Naive thymus-derived CD4-positive, alpha-beta T cell (primary cell): Measurements from ENCODE around the gene PCDHGA5. TPM values are rescaled to one million over a fixed set of nuclear protein-coding genes. Genes with fewer than 3 reads are reported as not detected.
"Not testable (repeated sequence)": the region's sequence is repeated elsewhere in the genome, so short reads cannot be mapped to it uniquely, and the experiment has no call there.

ENCODE experiments used
- ATAC-seq: fragments of 150-1000 bp; cut with Tn5 transposase; 2 replicates; pipeline ENCODE4 v1.10.0; 2021; ENCODE audit warnings: mild to moderate bottlenecking, moderate library complexity
- CTCF ChIA-PET: fragments of 350-600 bp; sonication (Branson Sonifier 250); formaldehyde crosslinking; loops from one replicate; lab custom pipeline; 2021; ENCODE audit warnings: antibody characterized with exemption; lab: Charles Lee
- POLR2A ChIA-PET: fragments of 350-600 bp; sonication (Branson Sonifier 250); formaldehyde crosslinking; loops from one replicate; lab custom pipeline; 2021; ENCODE audit warnings: antibody characterized with exemption, inconsistent platforms; lab: Charles Lee
- DNase-seq, 9 donors: peaks; one replicate each; pipeline versions ENCODE4 v3.0.0 to v3.0.0-alpha.2; 2020 to 2022; ENCODE audit warnings: mixed read lengths in 1 of 9
- H3K27ac ChIP-seq: one replicate; pipeline ENCODE4 v1.7.0; 2013; ENCODE audit warnings: mild to moderate bottlenecking, low read depth, low read length, moderate library complexity
- H3K27me3 ChIP-seq, 2 donors: one replicate each; pipeline ENCODE4 v1.7.0; 2013; ENCODE audit warnings: low read length in 2 of 2, mild to moderate bottlenecking in 2 of 2, moderate library complexity in 2 of 2; ENCODE audit not compliant: control insufficient read depth in 2 of 2, insufficient read depth in 2 of 2
- H3K36me3 ChIP-seq, 3 experiments: 1 replicate in 2 of 3; 2 replicates in 1 of 3; pipeline ENCODE4 v1.7.0; 2013; ENCODE audit warnings: low read length in 3 of 3, mild to moderate bottlenecking in 3 of 3, moderate library complexity in 1 of 3; ENCODE audit not compliant: insufficient read depth in 3 of 3, control insufficient read depth in 2 of 3
- H3K4me1 ChIP-seq, 2 donors: one replicate each; pipeline ENCODE4 v1.7.0; 2013; ENCODE audit warnings: low read length in 2 of 2, mild to moderate bottlenecking in 2 of 2, moderate library complexity in 1 of 2; ENCODE audit not compliant: control insufficient read depth in 2 of 2, insufficient read depth in 2 of 2
- H3K4me3 ChIP-seq: 2 replicates; pipeline ENCODE4 v1.7.0; 2013; ENCODE audit warnings: mild to moderate bottlenecking, low read length
- H3K9me3 ChIP-seq, 3 experiments: 1 replicate in 2 of 3; 2 replicates in 1 of 3; pipeline ENCODE4 v1.7.0; 2013; ENCODE audit warnings: low read length in 3 of 3; ENCODE audit not compliant: control insufficient read depth in 2 of 3
- H3K27ac Mint-ChIP-seq, 9 donors: one replicate each; pipeline ENCODE4 v1.8.0; 2020 to 2022; ENCODE audit warnings: mixed read lengths in 9 of 9, mild to moderate bottlenecking in 8 of 9, moderate library complexity in 5 of 9, inconsistent platforms in 2 of 9
- H3K27me3 Mint-ChIP-seq, 5 donors: one replicate each; pipeline ENCODE4 v1.8.0; 2021 to 2022; ENCODE audit warnings: mixed read lengths in 5 of 5, mild to moderate bottlenecking in 1 of 5
- H3K36me3 Mint-ChIP-seq, 5 donors: one replicate each; pipeline ENCODE4 v1.8.0; 2020 to 2022; ENCODE audit warnings: mixed read lengths in 5 of 5, mild to moderate bottlenecking in 3 of 5, inconsistent platforms in 1 of 5
- H3K4me1 Mint-ChIP-seq, 7 donors: one replicate each; pipeline ENCODE4 v1.8.0; 2020 to 2022; ENCODE audit warnings: mixed read lengths in 7 of 7, mild to moderate bottlenecking in 3 of 7, inconsistent platforms in 1 of 7
- H3K4me3 Mint-ChIP-seq, 10 donors: one replicate each; pipeline ENCODE4 v1.8.0; 2020 to 2022; ENCODE audit warnings: mild to moderate bottlenecking in 10 of 10, mixed read lengths in 10 of 10, moderate library complexity in 6 of 10, inconsistent platforms in 2 of 10
- H3K9me3 Mint-ChIP-seq, 11 donors: one replicate each; pipeline ENCODE4 v1.8.0; 2020 to 2022; ENCODE audit warnings: mixed read lengths in 11 of 11, mild to moderate bottlenecking in 4 of 11, inconsistent platforms in 1 of 11, moderate library complexity in 1 of 11
- intact Hi-C, 2 donors: fragments of 100-400 bp; cut with micrococcal nuclease; formaldehyde crosslinking; loops; one replicate each; pipeline ENCODE4 v1.15.1; 2023
- polyA plus RNA-seq, 2 donors: library from polyadenylated mRNA; unstranded; fragments of 300-500 nt; fragmentation: Illumina TruSeq; gene quantifications; one replicate each; pipeline ENCODE4 v1.2.3, GENCODE V29; 2021
- total RNA-seq, 6 experiments: library from RNA in 5 of 6; stranded (reverse) in 5 of 6; gene quantifications; 1 replicate in 5 of 6; 2 replicates in 1 of 6; pipeline ENCODE4 v1.2.3 and lab custom pipeline; 2021 to 2026

PCDHGA5 gene
- total and polyA plus RNA-seq, 7 experiments from 2014 or later = 0.11 to 0.34 (median 0.24) TPM; not detected in 2

GRCh38 chr5:141415275-141415618 is 51.3 kb downstream of the PCDHGA5 start:
- POLR2A ChIA-PET, CTCF ChIA-PET, ATAC-seq, H3K27ac ChIP-seq, DNase-seq, H3K4me3 ChIP-seq, H3K27ac Mint-ChIP-seq, H3K4me1 ChIP-seq, H3K36me3 ChIP-seq: not testable (repeated sequence)
- peaks cover 68 to 80% (median 75%) of the 10 kb centered on the region in 5 donors for H3K27me3 Mint-ChIP-seq
- H3K36me3 Mint-ChIP-seq = peaks cover 2 to 38% (median 10%) of the 10 kb centered on the region in 5 donors
- H3K4me1 Mint-ChIP-seq = peaks cover 16 to 28% (median 19%) of the 10 kb centered on the region in 7 donors
- peaks cover 0 to 33% (median 15%) of the 10 kb centered on the region in 3 experiments for H3K9me3 ChIP-seq
- intact Hi-C loops = loop anchor here in 1 of 2 donors (5.0 to 10.0 kb wide), 2 partner anchors 53 to 460 kb away; partner anchors contain the start of genes PCDH1 and PCDHGA5
- peak overlapping the region in 4 of 10 donors; percentile 27 to 53 (median 39) for H3K4me3 Mint-ChIP-seq
- peaks cover 23 to 34% of the 10 kb centered on the region in 2 donors for H3K27me3 ChIP-seq
- peaks cover 11 to 77% (median 43%) of the 10 kb centered on the region in 11 donors for H3K9me3 Mint-ChIP-seq

Other genes with a start within 250 kb of the PCDHGA5 start
Only the 30 nearest of the 36 such genes appear.
- gene PCDHB9, start 177.0 kb upstream of the PCDHGA5 start, total RNA-seq = 1 to 10 TPM in 1 of 5 experiments, not detected in 4; 1.2 TPM
- gene PCDHB9, start 177.0 kb upstream of the PCDHGA5 start, polyA plus RNA-seq = not detected
- gene PCDHB10, start 171.8 kb upstream of the PCDHGA5 start, total RNA-seq = under 1 TPM in 1 of 5 experiments, not detected in 4; 0.12 TPM
- not detected for gene PCDHB10, start 171.8 kb upstream of the PCDHGA5 start, polyA plus RNA-seq
- not detected for gene PCDHB11, start 164.5 kb upstream of the PCDHGA5 start, total RNA-seq
- not detected for gene PCDHB11, start 164.5 kb upstream of the PCDHGA5 start, polyA plus RNA-seq
- gene PCDHB12, start 155.4 kb upstream of the PCDHGA5 start, total RNA-seq = not detected
- not detected for gene PCDHB12, start 155.4 kb upstream of the PCDHGA5 start, polyA plus RNA-seq
- gene PCDHB13, start 150.2 kb upstream of the PCDHGA5 start, total RNA-seq = under 1 TPM in 1 of 5 experiments, not detected in 4; 0.08 TPM
- gene PCDHB13, start 150.2 kb upstream of the PCDHGA5 start, polyA plus RNA-seq = not detected
- not detected for gene PCDHB14, start 140.8 kb upstream of the PCDHGA5 start, total RNA-seq
- gene PCDHB14, start 140.8 kb upstream of the PCDHGA5 start, polyA plus RNA-seq = not detected
- gene PCDHB15, start 118.8 kb upstream of the PCDHGA5 start, total RNA-seq = under 1 TPM in 1 of 5 experiments, not detected in 4; 0.24 TPM
- gene PCDHB15, start 118.8 kb upstream of the PCDHGA5 start, polyA plus RNA-seq = not detected
- gene SLC25A2, start 60.1 kb upstream of the PCDHGA5 start, total RNA-seq = 1 to 10 TPM in 1 of 5 experiments, under 1 TPM in 4; 0.27 to 1.1 (median 0.41) TPM
- gene SLC25A2, start 60.1 kb upstream of the PCDHGA5 start, polyA plus RNA-seq = under 1 TPM in 1 of 2 donors, not detected in 1; 0.34 TPM
- gene TAF7, start 43.4 kb upstream of the PCDHGA5 start, total RNA-seq = 100 to 1,000 TPM in 2 of 5 experiments, 10 to 100 TPM in 3; 64.5 to 115 (median 84.9) TPM
- 100 to 1,000 TPM; 240 to 242 TPM for gene TAF7, start 43.4 kb upstream of the PCDHGA5 start, polyA plus RNA-seq
- under 1 TPM; 0.08 to 0.54 (median 0.17) TPM for gene PCDHGA1, start 33.6 kb upstream of the PCDHGA5 start, total RNA-seq
- not detected for gene PCDHGA1, start 33.6 kb upstream of the PCDHGA5 start, polyA plus RNA-seq
- gene PCDHGA2, start 25.4 kb upstream of the PCDHGA5 start, total RNA-seq = under 1 TPM in 4 of 5 experiments, not detected in 1; 0.10 to 0.15 (median 0.11) TPM
- gene PCDHGA2, start 25.4 kb upstream of the PCDHGA5 start, polyA plus RNA-seq = not detected
- under 1 TPM in 1 of 5 experiments, not detected in 4; 0.24 TPM for gene PCDHGA3, start 20.3 kb upstream of the PCDHGA5 start, total RNA-seq
- gene PCDHGA3, start 20.3 kb upstream of the PCDHGA5 start, polyA plus RNA-seq = not detected
- gene PCDHGB1, start 14.1 kb upstream of the PCDHGA5 start, total RNA-seq = under 1 TPM in 1 of 5 experiments, not detected in 4; 0.24 TPM
- not detected for gene PCDHGB1, start 14.1 kb upstream of the PCDHGA5 start, polyA plus RNA-seq
- gene PCDHGA4, start 9.1 kb upstream of the PCDHGA5 start, total RNA-seq = under 1 TPM in 4 of 5 experiments, not detected in 1; 0.11 to 0.63 (median 0.18) TPM
- under 1 TPM in 1 of 2 donors, not detected in 1; 0.20 TPM for gene PCDHGA4, start 9.1 kb upstream of the PCDHGA5 start, polyA plus RNA-seq
- gene PCDHGB2, start 4.2 kb upstream of the PCDHGA5 start, total RNA-seq = 1 to 10 TPM in 1 of 5 experiments, under 1 TPM in 3, not detected in 1; 0.24 to 1.3 (median 0.36) TPM
- not detected for gene PCDHGB2, start 4.2 kb upstream of the PCDHGA5 start, polyA plus RNA-seq
- under 1 TPM; 0.24 to 0.59 (median 0.43) TPM for gene PCDHGB3, start 6.1 kb downstream of the PCDHGA5 start, total RNA-seq
- gene PCDHGB3, start 6.1 kb downstream of the PCDHGA5 start, polyA plus RNA-seq = under 1 TPM in 1 of 2 donors, not detected in 1; 0.13 TPM
- under 1 TPM; 0.24 to 0.70 (median 0.35) TPM for gene PCDHGA6, start 9.7 kb downstream of the PCDHGA5 start, total RNA-seq
- not detected for gene PCDHGA6, start 9.7 kb downstream of the PCDHGA5 start, polyA plus RNA-seq
- under 1 TPM in 4 of 5 experiments, not detected in 1; 0.13 to 0.30 (median 0.19) TPM for gene PCDHGA7, start 18.6 kb downstream of the PCDHGA5 start, total RNA-seq
- not detected for gene PCDHGA7, start 18.6 kb downstream of the PCDHGA5 start, polyA plus RNA-seq
- gene PCDHGB4, start 23.5 kb downstream of the PCDHGA5 start, total RNA-seq = under 1 TPM in 4 of 5 experiments, not detected in 1; 0.08 to 0.27 (median 0.24) TPM
- gene PCDHGB4, start 23.5 kb downstream of the PCDHGA5 start, polyA plus RNA-seq = not detected
- under 1 TPM; 0.08 to 0.17 (median 0.13) TPM for gene PCDHGA8, start 28.5 kb downstream of the PCDHGA5 start, total RNA-seq
- not detected for gene PCDHGA8, start 28.5 kb downstream of the PCDHGA5 start, polyA plus RNA-seq
- under 1 TPM; 0.16 to 0.44 (median 0.42) TPM for gene PCDHGB5, start 33.8 kb downstream of the PCDHGA5 start, total RNA-seq
- gene PCDHGB5, start 33.8 kb downstream of the PCDHGA5 start, polyA plus RNA-seq = under 1 TPM; 0.09 to 0.49 TPM
- under 1 TPM in 4 of 5 experiments, not detected in 1; 0.16 to 0.41 (median 0.22) TPM for gene PCDHGA9, start 38.6 kb downstream of the PCDHGA5 start, total RNA-seq
- gene PCDHGA9, start 38.6 kb downstream of the PCDHGA5 start, polyA plus RNA-seq = not detected
- under 1 TPM; 0.13 to 0.44 (median 0.19) TPM for gene PCDHGB6, start 43.9 kb downstream of the PCDHGA5 start, total RNA-seq
- under 1 TPM; 0.05 to 0.12 TPM for gene PCDHGB6, start 43.9 kb downstream of the PCDHGA5 start, polyA plus RNA-seq
- gene PCDHGA10, start 48.8 kb downstream of the PCDHGA5 start, total RNA-seq = under 1 TPM; 0.11 to 0.39 (median 0.24) TPM
- gene PCDHGA10, start 48.8 kb downstream of the PCDHGA5 start, polyA plus RNA-seq = under 1 TPM; 0.04 to 0.12 TPM
- under 1 TPM in 3 of 5 experiments, not detected in 2; 0.11 to 0.16 (median 0.13) TPM for gene PCDHGB7, start 53.5 kb downstream of the PCDHGA5 start, total RNA-seq
- gene PCDHGB7, start 53.5 kb downstream of the PCDHGA5 start, polyA plus RNA-seq = not detected
- under 1 TPM in 4 of 5 experiments, not detected in 1; 0.16 to 0.29 (median 0.21) TPM for gene PCDHGA11, start 56.9 kb downstream of the PCDHGA5 start, total RNA-seq
- gene PCDHGA11, start 56.9 kb downstream of the PCDHGA5 start, polyA plus RNA-seq = not detected
- gene PCDHGA12, start 66.3 kb downstream of the PCDHGA5 start, total RNA-seq = under 1 TPM in 1 of 5 experiments, not detected in 4; 0.32 TPM
- gene PCDHGA12, start 66.3 kb downstream of the PCDHGA5 start, polyA plus RNA-seq = not detected
- under 1 TPM; 0.15 to 0.76 (median 0.16) TPM for gene PCDHGC3, start 111.8 kb downstream of the PCDHGA5 start, total RNA-seq
- under 1 TPM in 1 of 2 donors, not detected in 1; 0.14 TPM for gene PCDHGC3, start 111.8 kb downstream of the PCDHGA5 start, polyA plus RNA-seq
- under 1 TPM in 1 of 5 experiments, not detected in 4; 0.22 TPM for gene PCDHGC4, start 120.9 kb downstream of the PCDHGA5 start, total RNA-seq
- gene PCDHGC4, start 120.9 kb downstream of the PCDHGA5 start, polyA plus RNA-seq = not detected
- under 1 TPM in 1 of 5 experiments, not detected in 4; 0.13 TPM for gene PCDHGC5, start 124.9 kb downstream of the PCDHGA5 start, total RNA-seq
- not detected for gene PCDHGC5, start 124.9 kb downstream of the PCDHGA5 start, polyA plus RNA-seq